Measurements from ENCODE around the gene HACD4. TPM values are rescaled to one million over a fixed set of nuclear protein-coding genes. Genes with fewer than 3 reads are reported as not detected.

The HACD4 gene, protein sequence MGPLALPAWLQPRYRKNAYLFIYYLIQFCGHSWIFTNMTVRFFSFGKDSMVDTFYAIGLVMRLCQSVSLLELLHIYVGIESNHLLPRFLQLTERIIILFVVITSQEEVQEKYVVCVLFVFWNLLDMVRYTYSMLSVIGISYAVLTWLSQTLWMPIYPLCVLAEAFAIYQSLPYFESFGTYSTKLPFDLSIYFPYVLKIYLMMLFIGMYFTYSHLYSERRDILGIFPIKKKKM
- 10 to 100 TPM; 13.8 to 25.0 (median 17.9) TPM for total RNA-seq

DNA sequence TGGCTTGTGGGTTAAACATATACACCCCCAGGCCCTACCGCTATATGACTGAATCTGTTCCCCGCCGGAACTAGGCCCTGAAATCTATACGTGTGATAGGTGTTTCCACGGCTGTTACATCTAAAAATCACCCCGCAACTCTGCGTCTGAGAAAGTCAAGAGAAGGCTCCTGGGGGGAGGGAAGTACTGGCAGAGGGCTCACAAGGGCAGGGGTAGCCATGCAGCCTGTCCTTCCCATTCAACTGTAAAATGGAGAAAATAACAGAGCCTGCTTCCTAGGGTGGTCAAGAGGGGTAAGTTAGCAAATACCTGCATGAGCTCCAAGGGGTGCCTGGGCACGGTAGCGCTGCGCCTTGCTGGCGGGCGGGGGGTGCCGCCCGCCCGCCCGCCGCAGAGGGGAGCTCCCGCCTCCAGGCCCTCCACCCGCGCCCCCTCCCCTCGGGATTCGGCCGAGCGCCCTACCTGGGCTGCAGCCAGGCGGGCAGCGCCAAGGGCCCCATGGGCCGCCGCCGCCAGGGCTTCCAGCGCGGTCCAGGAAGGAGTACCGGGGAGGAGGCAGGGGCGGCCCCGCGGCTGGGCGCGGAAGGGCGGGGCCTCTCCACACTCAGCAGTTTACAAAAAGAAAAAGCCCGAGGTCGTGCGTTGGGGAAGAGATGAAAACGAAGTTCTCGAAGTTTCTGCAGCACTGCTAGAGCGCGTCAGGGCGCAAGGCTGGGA lies at the start of gene HACD4:
TSS of gene HACD4 (minus strand) at position 550 of the 717 bp plus-strand sequence. CDS start at position 500, 50 bp downstream.
- H3K4me3 ChIP-seq, result peak within 1 kb of the TSS; percentile 73 to 78 (median 74)
- WGBS, result 9% methylated on average over 20 of the region's 46 CpGs
- H3K27me3 ChIP-seq, result no peaks in the 10 kb centered on the region
- no peak for DNase-seq (ENCODE audit: extremely low spot score)
- H3K36me3 ChIP-seq, result no peaks in the 10 kb centered on the region
- no peaks in the 10 kb centered on the region for H3K9me3 ChIP-seq
- H3K4me1 ChIP-seq, result peaks cover 11 to 54% (median 46%) of the 10 kb centered on the region in 4 donors
- intact Hi-C loops (cut with DNase I), result no loop called here
- H3K27ac ChIP-seq (replicated peaks in 1 of 4), result peak within 1 kb of the TSS; percentile 88 to 92 (median 91)
- TF ChIP-seq, protein P1, sequence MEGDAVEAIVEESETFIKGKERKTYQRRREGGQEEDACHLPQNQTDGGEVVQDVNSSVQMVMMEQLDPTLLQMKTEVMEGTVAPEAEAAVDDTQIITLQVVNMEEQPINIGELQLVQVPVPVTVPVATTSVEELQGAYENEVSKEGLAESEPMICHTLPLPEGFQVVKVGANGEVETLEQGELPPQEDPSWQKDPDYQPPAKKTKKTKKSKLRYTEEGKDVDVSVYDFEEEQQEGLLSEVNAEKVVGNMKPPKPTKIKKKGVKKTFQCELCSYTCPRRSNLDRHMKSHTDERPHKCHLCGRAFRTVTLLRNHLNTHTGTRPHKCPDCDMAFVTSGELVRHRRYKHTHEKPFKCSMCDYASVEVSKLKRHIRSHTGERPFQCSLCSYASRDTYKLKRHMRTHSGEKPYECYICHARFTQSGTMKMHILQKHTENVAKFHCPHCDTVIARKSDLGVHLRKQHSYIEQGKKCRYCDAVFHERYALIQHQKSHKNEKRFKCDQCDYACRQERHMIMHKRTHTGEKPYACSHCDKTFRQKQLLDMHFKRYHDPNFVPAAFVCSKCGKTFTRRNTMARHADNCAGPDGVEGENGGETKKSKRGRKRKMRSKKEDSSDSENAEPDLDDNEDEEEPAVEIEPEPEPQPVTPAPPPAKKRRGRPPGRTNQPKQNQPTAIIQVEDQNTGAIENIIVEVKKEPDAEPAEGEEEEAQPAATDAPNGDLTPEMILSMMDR (IDR thresholded peaks at IDR 0.05), result peak in 1 of 3 experiments; percentile 11
- TF ChIP-seq EP300 (IDR thresholded peaks at IDR 0.05) (no peak), POLR2A (IDR thresholded peaks at IDR 0.05; ENCODE audit: low read depth) (no peak), POLR2AphosphoS5 (IDR thresholded peaks at IDR 0.05) (peak; percentile 38 to 39)

- intact Hi-C loops (cut with DNase I), result no loop called here
- WGBS, result 96% methylated on average over 1 of the region's 1 CpG
These were observed 49.4 kb upstream of the HACD4 start for GRCh38 chr9:21080793-21081192.

DNA sequence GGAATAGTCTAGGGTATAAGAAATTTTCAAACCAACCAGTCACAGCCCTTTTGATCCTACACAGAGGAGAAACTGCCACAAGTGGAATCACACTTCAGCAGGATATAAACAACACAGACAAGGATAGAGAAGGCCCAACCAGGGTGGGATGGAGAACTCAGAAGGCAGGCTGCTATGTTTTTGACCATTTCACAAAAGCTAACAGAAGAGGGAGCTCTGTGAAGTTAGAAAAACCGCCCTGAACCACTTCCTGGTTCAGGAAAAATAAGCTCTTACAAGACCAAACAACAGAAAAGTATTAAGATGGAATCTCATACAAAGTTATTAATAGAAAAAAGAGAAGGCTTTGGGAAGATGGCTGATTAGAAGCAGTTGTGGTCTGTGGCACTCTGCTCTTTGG lies 47.3 kb upstream of the HACD4 start:
- intact Hi-C loops (cut with DNase I), result no loop called here
- WGBS, result 88% methylated on average over 1 of the region's 1 CpG
- no peak for DNase-seq (ENCODE audit: extremely low spot score)

More at GRCh38 chr9:21080793-21081192, 49.4 kb upstream of the HACD4 start:
- TF ChIP-seq, protein P1 (IDR thresholded peaks at IDR 0.05), result no peak
- TF ChIP-seq POLR2AphosphoS5 (IDR thresholded peaks at IDR 0.05) (no peak), EP300 (IDR thresholded peaks at IDR 0.05) (no peak), POLR2A (IDR thresholded peaks at IDR 0.05; ENCODE audit: low read depth) (no peak)
- no peak overlapping the region for H3K27ac ChIP-seq (replicated peaks in 1 of 4)
- no peaks in the 10 kb centered on the region for H3K36me3 ChIP-seq
- no peak overlapping the region for H3K4me3 ChIP-seq
- peaks cover 0 to 14% (median 0%) of the 10 kb centered on the region in 4 donors for H3K4me1 ChIP-seq
- no peaks in the 10 kb centered on the region for H3K9me3 ChIP-seq
- H3K27me3 ChIP-seq, result no peaks in the 10 kb centered on the region
- DNase-seq (ENCODE audit: extremely low spot score), result no peak

GRCh38 chr9:21077781-21078180 lies 46.3 kb upstream of the HACD4 start, which contains the start of gene IFNB1:
Gene IFNB1 (minus strand): TSS chr9:21077942. CDS start chr9:21077869, 73 bp downstream.
- H3K27me3 ChIP-seq, result no peaks in the 10 kb centered on the region
- 91% methylated on average over 3 of the region's 3 CpGs for WGBS
- TF ChIP-seq, protein P1 (IDR thresholded peaks at IDR 0.05), result no peak
- TF ChIP-seq POLR2AphosphoS5 (IDR thresholded peaks at IDR 0.05), result no peak
- no peak for TF ChIP-seq POLR2A (IDR thresholded peaks at IDR 0.05; ENCODE audit: low read depth)
- TF ChIP-seq EP300 (IDR thresholded peaks at IDR 0.05), result no peak

More for the DNA sequence above, 47.3 kb upstream of the HACD4 start:
- Histone ChIP-seq H3K4me3 (no peak overlapping the region), H3K36me3 (no peaks in the 10 kb centered on the region), H3K27ac (replicated peaks in 1 of 4) (no peak overlapping the region), H3K4me1 (peaks cover 0 to 14% (median 0%) of the 10 kb centered on the region in 4 donors), H3K9me3 (no peaks in the 10 kb centered on the region), H3K27me3 (no peaks in the 10 kb centered on the region)
- TF ChIP-seq POLR2A (IDR thresholded peaks at IDR 0.05; ENCODE audit: low read depth), result no peak
- TF ChIP-seq POLR2AphosphoS5 (IDR thresholded peaks at IDR 0.05), result no peak
- TF ChIP-seq, protein P1 (IDR thresholded peaks at IDR 0.05), result no peak
- no peak for TF ChIP-seq EP300 (IDR thresholded peaks at IDR 0.05)

More at GRCh38 chr9:21077781-21078180, 46.3 kb upstream of the HACD4 start, which contains the start of gene IFNB1:
- DNase-seq (ENCODE audit: extremely low spot score), result no peak
- Histone ChIP-seq H3K36me3 (no peaks in the 10 kb centered on the region), H3K9me3 (no peaks in the 10 kb centered on the region), H3K4me3 (no peak within 1 kb of the TSS), H3K27ac (replicated peaks in 1 of 4) (no peak within 1 kb of the TSS), H3K4me1 (peaks cover 0 to 13% (median 0%) of the 10 kb centered on the region in 4 donors)
- intact Hi-C loops (cut with DNase I), result no loop called here

All from esophagus muscularis mucosa (tissue), 4 donors.